GOT3 (cell line): ENCODE results near the gene SNX8.

ENCODE experiments used
- DNase-seq: peaks from one replicate; lab custom pipeline; 2025; ENCODE audit warnings: mixed read lengths; lab: John Stamatoyannopoulos, UW

Gene SNX8

DNA sequence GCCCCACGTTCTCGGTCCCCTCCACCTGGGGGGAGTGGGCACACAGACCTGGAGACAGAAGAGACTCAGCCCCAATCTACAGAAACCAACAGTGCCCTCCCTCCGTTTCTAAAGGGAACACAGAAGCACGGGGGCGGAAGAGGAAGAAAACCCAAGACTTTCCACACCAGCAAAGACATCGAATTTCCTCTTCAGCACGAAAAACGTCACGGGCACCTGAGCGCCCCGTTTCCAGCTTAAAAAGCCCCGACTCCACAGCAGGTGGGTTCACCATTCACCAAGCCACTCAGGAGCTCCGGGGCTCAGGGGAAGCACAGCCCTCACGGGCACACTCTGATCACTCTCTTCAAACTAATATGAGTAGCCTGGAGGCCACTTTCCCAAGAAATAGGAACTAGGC is 52.6 kb downstream of the SNX8 start:
- DNase-seq: no peak

DNA sequence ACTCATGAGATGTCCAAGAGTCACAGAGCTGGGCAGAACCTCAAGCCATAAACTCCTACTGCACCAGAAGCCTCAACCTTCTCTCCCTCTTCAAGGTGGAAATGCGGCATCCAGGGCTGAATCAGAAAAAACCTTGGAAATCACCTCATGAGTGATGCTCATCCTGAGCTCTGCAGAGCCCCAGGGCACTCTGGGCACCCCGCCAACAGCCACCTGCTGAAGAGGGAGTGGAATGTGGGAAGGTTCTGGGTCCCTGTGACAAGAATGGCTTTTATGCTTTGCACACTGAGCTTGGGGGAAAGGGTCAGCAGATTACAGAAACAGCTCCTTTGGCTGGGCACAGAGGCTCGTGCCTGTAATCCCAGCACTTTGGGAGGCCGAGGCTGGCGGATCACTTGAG is 53.4 kb downstream of the SNX8 start:
- no peak for DNase-seq

DNA sequence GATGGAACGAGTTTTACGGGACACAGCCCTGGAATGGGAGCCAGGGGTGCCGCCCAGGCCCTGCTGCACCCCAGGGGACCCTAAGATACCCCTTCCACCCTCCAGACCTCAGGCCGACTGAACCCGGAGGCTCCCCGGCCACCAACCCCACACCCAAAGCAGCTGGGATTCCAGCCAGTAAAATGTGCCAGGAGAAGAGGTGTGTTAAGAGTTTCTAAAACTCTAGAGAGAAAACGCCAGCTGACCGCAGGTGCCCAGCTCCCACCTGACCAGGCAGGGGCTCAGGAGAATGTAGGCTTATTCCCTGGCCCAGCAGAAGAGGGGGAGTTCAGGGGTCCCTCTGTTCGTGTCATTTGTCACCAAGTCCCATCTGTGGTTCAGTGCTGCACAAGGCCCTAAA is 54.8 kb downstream of the SNX8 start:
- no peak for DNase-seq

DNA sequence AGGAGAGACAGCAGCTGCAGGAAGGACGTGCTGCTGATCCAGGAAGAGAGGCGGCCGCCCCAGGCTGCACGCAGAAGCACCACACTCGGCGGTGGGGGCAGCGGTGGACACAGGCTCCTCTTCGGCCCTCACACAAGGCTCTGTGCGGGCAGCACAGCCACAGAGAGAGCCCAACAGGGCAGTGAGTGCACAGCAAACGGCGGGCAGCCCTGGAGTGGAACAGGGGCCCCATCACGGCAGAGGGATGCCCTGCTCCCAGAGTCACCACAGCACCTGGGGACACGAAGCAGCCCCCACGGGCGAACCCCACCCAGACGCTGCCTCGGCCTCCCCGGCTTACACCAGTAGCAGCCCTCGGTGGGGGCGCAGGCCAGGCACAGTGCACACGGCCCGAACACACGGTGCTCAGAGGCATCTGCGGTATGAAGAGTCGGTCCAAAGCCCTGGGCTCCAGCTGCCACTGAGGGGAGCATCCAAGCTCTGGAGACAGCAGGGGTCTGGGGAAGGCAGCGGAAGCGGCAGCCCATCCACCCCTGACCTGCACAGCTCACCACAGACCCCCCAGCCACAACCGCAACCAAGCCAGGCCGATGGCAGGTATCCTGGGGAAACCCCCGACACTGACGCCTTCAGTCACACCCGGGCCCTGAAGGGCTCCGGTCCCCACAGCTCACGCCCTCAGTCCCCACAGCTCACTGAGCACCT is 55.4 kb downstream of the SNX8 start:
- DNase-seq: no peak

GRCh38 chr7:2257651-2258050 is 56.6 kb downstream of the SNX8 start:
- DNase-seq: no peak

DNA sequence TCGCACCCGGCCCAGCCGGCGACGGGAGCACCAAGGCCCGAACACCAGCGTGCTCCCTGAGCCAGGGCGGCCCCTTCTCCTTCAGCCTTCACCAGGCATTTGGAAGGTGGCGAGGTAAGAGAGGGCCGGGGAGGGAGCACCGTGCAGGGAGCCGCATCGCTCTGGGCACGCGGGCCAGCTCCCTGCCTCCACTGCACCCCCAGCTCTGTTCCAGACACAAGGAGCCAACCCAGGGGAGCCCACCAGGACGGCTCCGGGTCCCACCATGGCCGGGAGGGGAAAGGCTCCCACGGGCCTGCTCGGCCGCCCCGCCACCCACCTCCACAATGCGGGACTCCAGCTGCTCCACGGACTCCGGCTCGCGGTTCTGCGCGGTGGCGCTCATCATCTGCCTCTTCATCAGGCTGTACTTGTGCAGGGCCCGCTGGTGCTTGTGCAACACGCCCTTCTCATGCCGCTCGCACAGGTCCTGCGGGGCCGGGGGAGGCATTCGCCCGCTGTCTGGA is 57.1 kb downstream of the SNX8 start:
- no peak for DNase-seq

- DNase-seq: no peak
Observed at GRCh38 chr7:2256306-2257045, 57.8 kb downstream of the SNX8 start.

DNA sequence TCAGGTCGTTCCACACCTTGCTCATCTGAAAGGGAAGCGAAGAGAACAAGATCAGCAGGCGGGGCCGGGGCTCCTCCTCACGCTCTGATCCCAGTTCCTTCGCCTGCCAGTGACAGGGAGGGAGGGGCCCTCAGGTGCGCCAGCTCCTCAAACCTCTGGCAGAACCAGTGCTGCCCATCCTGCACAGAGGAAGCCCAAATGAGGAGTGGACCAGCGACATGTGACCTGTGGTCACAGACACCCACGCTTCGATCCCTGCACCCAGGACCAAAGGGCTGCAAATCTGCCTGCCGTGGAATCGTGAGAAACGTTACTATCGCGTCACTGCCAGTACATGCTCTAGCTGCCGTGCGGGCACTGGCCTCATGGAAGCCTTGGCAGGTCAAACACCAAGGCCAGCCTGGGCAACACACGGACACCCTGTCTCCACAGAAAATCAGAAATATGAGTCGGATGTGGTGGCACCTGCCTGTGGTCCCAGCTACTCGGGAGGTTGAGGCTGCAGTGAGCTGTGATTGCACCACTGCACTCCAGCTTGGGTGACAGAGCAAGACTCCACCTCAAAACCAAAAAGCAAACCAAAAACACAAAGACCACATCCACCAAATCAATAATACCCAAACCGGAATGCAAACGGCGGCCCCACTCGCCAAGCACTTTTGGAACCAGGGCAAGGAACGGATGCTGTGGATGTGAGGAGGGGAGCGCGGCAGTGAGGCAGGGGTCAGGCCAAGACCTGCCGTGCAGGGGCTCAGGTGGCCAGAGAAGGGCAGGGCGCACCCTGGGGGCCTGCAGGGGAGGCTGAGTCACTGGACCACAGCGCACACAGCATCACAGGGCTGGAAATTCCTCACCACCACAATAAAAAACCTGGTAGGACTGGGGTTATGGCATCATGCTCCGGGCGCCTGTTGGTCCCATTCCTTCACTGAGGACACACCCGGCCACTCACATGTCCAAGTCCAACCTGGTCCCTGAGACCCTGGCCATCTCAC is 58.8 kb downstream of the SNX8 start:
- no peak for DNase-seq

- DNase-seq: no peak
Observed at GRCh38 chr7:2254429-2255144, 59.7 kb downstream of the SNX8 start.

GRCh38 chr7:2253525-2254244 is 60.6 kb downstream of the SNX8 start:
- no peak for DNase-seq

DNA sequence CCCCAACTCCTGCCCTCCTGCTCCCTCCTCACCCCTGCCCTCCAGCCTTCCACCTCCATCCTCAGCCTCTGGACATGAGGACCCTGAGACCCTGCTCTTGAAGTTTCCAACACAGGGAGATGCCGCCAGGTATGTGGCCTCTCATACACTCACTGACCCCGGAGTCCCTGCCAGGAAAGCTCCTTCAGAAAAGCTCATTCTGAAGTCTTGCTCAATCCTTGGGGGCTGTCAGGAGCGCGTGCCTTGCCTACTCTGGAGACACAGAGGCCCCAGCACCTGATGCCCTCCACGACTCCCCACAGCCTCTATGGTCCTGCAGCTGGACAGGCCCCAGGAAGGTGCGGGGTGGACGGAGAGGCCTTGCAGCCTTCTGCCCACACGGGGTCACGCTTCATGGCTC is 61.2 kb downstream of the SNX8 start:
- DNase-seq: no peak

DNA sequence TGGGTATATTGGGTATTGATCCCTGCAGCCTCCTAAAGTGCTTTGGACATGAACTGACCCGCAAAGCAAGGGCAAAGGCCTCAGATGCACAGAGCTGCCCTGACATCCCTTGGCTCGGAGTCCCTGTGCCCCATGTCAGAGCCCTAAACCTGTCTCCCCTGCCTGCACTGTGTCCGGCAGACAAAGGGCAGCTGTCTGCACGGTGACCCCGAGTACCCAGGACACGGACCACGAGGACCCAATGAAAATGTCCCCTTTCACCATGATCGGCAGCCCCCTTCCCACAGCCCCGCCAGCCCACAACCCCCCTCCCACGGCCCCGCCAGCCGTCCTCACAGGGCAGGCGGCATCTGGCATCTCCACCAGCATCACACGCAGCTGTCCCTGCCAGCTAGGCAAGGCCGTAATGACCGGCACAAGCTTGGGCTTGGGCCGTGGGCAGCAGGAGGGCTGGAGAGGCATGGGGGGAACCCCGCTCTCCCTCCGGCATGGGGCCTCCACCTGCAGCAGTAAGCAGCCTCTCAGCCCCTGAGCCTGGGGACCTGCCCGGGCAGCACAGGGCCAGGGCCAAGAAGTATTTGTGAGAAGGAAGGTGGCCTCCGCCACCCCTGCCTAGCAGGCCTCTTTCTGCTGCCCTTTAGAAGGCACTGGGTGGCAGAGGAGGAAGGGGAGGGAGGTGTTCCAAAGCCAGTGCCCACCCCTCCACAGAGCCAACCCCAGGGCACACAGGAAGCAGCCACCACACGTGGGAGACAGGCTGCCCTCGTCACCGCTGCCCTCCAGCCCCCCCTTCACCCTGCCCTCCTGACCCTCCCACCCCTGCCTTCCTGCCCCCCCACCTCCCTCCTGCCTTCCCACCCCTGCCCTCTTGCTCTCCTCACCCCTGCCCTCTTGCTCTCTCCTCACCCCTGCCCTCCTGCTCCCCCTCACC is 62.1 kb downstream of the SNX8 start:
- no peak for DNase-seq

- no peak for DNase-seq
Observed at GRCh38 chr7:2251381-2251780, 62.9 kb downstream of the SNX8 start.

DNA sequence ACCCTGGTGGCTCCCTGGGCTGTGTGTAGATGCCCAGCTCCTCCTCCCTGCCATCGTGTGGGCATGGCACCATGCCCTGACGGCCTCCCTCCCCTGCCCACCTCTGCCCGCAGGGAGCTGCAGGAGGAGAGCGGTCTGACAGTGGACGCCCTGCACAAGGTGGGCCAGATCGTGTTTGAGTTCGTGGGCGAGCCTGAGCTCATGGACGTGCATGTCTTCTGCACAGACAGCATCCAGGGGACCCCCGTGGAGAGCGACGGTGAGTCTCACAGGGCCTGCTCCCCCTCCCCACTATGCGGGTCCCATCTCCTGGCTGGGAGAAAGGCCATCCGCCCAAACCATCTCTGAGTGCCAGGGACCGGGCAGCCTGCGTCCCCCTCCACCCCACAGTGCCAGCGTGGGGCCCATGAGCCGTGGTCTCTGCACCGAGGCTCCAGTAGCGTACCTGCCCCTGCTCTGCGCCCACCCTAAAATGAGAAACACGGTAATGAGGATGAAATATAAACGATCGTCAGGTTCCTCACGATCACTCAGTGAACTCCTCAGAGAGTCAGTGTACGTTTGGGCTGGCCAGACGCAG is 64.4 kb downstream of the SNX8 start:
- no peak for DNase-seq

GRCh38 chr7:2248984-2249694 is 65.1 kb downstream of the SNX8 start:
- peak; percentile 75 for DNase-seq

- DNase-seq: no peak
Observed at GRCh38 chr7:2247141-2247995, 66.9 kb downstream of the SNX8 start.

DNA sequence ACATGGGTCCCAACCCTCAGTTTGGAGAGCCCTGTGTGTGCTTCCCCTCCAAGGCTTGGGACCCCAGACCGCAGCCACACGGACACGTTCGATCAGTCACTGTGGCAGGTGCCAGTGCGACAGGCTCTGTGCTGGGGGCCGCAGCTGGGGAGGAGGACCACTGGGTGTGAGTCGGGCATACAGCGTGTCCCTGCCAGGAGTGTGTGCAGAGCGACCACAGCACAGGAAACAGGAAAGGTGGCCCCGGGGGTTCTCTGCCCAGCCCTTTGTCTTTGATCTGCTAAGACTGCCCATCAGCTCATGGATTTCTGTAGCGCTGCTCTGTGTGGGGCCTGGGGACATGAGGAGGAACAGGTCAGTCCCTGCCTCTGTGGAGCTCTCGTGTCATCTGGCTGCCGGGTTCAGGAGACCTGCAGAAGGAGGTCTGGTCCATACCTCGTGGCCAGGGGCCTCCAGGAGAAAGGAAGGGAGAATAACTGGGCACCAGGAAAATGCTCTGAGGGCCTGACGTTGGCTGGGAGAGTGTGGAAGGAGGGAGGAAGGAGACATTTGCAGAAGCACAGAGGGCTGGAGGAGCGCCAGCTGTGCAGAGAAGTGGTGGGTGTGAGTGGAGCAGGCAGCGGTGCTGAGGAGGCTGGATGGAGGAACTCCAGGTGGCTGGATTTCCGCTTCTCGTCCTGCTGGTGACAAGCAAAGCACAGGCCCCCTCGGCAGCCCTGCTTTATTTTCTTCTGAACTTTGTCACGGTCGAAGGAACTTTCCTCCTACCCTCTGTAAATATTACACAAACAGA is 68.2 kb downstream of the SNX8 start:
- DNase-seq: no peak
